ENCODE results near the gene GRAP2.

Gene GRAP2

DNA sequence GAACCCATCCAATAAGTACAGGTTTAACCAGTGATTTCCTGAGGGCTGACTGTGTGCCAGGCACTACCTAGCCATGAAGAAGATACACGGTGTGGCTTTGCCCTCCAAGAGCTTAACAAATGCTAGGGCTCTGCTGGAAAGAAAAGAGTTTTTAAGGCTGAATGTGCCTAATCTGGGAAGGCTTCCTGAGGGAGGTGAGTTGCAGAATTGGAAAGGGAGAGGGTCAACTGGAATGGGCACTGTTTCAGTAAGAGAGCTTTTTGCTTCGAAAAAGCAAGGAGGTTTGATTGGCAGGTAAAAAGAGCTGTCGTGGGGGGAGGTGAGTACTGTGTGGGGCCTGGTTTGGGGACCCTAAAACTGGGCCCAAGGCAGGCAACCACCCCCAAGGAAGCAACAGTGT lies 96.5 kb downstream of the GRAP2 start:
- DNase-seq = no peak

GRCh38 chr22:39997939-39998726 lies 97.2 kb downstream of the GRAP2 start:
- DNase-seq = peak; percentile 77

DNA sequence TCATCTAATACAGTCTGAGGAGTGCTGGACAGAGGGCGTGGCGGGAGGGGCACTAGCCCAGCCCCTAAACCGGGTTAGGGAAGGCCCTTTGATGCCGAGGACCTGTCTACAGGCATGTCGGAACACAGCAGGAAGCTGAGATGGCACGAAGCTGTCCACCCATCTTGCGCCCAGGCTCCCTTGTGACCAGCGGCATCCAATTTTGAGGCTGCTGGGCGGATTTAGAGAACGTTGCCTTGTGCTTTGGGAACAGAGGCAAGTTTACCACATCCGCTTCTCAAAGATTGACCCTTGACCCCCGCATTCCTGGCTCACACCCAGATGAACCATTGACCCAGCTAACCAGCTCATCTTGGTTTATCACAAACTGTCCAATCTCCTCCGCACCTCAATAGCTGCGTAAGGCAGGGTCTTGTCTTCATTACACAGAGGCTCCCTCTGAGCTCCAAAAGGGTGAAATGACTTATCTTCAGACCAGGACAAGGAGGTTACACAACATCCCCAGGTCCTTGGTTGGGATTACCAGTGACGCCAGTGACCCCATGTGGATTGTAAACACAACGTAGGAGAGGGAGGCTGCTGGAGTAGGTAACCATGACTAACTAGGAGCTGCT lies 98.4 kb downstream of the GRAP2 start:
- no peak for DNase-seq

DNA sequence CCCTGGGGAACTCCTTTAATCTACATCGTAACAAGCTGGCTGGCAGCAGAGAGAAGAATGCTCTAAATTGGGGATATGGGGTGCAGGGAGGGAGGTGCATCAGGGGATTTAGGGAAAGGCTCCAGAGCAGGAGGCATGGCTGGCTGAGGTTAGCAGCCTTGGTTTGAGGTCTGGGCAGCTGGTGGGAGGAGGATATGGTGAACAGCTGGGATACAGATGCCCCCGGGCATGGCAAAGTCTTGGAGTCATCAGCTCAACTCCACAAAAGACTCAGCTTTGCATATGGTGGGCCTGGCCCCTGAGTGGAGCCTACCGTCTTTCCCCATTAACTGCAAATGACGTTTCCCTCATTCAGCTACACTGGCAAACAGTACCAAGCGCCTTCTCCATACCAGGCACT lies 99.3 kb downstream of the GRAP2 start:
- DNase-seq = no peak

GRCh38 chr22:40001106-40001505 lies 100.2 kb downstream of the GRAP2 start:
- no peak for DNase-seq

GRCh38 chr22:40001800-40002577 lies 101.1 kb downstream of the GRAP2 start:
- no peak for DNase-seq

- DNase-seq = no peak
Measured at GRCh38 chr22:40002935-40003715, 102.2 kb downstream of the GRAP2 start.

DNA sequence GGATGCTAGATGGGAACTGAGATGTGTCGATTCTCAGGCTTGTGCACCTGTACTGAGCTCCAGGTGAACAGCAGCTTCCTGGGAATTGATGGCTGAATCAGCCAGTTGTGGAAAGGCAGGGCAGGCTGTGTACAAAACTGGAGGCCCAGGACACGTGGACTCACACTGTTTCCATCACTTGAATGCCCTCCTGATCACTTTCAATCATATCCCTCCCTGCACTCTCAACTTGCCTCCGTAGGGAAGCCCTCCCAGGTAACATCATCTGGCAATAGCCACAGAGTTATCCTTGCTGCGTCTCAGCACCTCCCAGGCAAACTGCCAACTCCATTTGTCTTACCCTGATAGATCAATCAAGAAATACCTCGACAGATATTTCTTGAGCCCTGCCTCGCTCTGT lies 104.0 kb downstream of the GRAP2 start:
- no peak for DNase-seq

GRCh38 chr22:40006641-40007040 lies 105.8 kb downstream of the GRAP2 start:
- no peak for DNase-seq

DNA sequence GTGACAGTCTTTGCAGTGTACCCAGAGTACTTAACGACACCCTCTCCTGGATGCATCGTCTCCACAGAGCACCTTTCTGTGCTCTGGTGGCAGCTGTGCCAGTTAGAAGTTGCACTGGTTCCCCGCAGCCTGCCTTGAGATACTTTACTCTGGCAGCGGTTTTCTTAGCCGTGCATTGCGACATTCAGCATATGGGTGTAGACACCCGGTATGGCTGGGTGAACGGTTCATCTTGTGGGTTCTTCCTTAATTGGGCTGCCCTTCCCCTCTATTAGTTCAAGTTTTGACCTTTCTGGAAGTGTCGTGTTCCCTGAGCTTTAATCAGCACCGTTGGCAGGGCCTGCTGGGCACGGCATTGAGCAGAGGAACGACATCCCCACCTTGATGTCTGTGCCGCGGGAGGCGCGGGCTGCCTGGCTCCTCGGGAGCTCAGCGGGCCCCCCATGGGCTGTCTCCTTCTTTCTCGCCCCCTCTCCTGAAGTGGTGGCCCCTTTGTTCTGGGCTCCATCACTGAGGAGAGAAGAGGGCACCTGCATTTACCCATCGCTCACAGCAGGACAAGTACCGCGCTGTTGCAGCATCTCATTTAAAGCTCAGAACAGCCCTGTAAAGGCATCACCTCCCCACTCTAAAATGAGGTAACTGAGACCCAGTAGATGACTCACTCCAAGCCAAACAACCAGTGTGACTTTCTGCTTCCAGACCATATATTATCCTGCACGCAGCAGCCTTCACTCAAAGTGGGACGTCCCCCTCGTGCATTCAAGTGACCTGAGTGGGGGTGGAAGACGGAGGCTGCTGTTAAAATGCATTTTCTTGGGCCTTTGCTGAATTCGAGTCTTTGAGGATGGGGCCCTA lies 107.2 kb downstream of the GRAP2 start:
- no peak for DNase-seq

- DNase-seq = no peak
Measured at GRCh38 chr22:40008726-40009291, 107.9 kb downstream of the GRAP2 start.

DNA sequence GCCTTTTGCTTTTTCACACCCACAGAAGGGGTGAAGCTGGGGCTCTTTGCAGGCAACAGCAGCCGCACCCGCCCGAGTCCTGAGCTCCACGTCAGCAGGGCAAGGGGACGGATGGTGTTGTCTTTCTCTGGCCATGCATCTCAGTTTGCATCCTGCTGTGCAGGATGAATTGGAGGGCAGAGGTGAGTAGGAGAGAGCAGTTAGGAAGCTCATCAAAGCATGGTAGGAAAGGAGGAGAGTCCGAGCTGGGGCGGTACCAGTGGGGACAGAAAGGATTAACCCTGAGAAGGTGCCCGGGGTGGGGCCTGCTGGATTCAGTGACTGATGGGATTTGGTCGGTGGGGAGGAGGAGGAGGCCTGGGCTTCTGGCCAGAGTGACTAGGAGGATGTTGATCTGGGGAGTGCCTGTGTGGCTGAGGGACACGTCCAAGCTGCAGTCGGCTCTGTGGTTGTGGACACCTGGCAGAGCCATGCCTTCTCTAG lies 108.4 kb downstream of the GRAP2 start:
- DNase-seq = peak; percentile 47

GRCh38 chr22:40009951-40010671 lies 109.2 kb downstream of the GRAP2 start:
- DNase-seq = no peak

GRCh38 chr22:40010746-40011145 lies 109.9 kb downstream of the GRAP2 start:
- DNase-seq = no peak

DNA sequence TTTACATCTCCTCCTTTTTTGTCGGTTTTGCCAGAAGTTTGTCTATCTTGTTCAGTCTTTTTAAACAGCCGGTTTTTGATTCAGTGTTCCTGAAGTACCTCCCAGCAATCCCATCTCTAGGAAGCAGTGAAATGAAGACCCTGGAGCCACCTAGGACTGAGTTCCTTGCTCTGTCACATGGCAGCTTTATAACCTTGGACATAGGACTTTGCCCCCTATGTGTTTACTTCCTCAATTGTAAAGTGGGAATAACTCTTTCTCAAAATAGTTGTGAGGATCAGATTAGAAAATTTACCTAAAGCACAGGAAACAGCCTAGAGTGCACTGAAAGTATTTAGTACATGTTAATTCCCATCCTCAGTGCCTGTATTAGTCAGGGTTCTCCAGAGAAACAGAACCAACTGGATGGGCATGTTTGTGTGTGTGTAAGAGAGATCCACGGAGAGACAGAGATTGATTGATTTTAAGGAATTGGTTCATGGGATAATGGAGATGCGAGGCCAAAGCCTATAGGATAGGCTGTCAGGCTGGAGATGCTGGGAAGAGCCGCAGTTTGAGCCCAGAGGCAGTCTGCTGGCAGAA lies 113.9 kb downstream of the GRAP2 start:
- DNase-seq = no peak

DNA sequence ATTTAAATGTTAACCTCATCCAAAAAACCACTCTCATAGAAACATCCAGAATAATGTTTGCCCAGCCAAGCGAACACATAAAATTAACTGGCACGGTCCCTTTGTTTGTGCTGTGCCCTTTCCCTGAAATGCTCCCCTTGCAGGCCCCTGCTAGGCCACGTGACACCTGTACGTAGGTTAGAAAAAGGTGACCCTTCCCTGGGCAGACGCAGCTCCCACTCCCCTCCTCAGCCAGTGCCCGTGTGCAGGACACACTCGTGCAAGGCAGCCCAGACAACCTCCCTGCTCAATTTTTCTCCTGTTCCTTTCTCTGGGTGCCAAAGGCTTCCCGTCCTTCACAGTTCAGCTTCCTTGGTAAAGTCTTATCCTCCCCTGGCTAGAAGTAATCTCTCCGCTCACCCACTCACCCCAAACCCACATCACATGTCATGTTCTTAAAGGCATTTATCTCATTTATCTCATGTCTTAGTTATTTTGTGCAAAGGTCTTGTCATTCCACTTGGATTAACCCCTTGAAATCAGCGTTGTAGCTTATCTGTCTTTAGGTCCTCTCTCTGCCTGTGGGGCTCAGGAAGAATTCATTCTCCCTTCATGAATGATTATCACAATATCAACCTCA lies 114.6 kb downstream of the GRAP2 start:
- DNase-seq = no peak

- DNase-seq = no peak
Measured at GRCh38 chr22:40018051-40018450, 117.2 kb downstream of the GRAP2 start.

GRCh38 chr22:40019100-40019499 lies 118.2 kb downstream of the GRAP2 start:
- no peak for DNase-seq

DNA sequence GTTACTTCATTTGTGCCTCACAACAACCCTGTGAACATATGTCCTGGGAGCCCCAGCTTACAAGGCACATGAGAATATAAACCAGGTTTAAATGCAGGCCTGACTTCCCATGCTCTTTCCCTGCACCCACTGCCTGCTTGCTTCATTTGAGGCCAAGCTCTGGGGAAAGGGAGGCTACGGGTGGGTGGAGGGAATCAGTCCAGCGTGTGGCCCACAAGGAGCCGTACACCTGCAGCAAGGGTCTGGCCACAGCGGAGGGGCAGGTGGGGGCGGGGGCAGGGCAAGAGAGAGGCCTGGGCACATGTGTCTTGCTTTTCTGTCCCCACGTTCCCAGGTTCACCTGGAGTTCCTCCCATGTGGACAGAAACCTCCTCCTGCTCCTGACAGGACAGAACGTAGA lies 120.1 kb downstream of the GRAP2 start:
- no peak for DNase-seq

GRCh38 chr22:40021401-40022000 lies 120.6 kb downstream of the GRAP2 start:
- DNase-seq = no peak

Data from NCI-H2029 treated with DMSO at 0.1 percent for 48 hours (cell line).